ENCODE measurements around the gene LUZP2. TPM values are rescaled to one million over a fixed set of nuclear protein-coding genes. Genes with fewer than 3 reads are reported as not detected.

The LUZP2 gene
- total and polyA plus RNA-seq, 2 of the 8 experiments (the other 6 are each of a cell fraction or from before 2014, with no cell fraction given), result 0.79 to 1.5 TPM

DNA sequence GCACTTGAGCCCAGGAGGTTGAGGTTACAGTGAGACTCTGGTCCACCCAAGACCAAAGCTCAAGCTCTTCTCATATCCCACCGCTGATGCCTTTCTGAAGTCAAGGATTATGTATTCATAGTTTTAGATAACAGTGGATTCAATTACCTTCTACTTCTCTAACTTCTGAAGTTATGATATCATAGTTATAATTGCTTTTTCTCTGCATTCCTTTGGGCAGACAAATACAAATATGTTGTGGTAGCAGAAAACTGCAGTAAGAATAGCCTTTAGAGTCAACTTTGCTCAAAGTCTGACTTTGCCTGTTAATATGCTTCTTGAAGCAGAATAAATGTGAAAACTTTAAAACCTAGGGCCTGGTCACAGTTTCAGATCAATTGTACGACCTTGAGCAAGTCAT lies 94.4 kb downstream of the LUZP2 start:
- Histone ChIP-seq H3K23me2 (ENCODE audit: low read depth, low read length) (no peaks in the 10 kb centered on the region), H3K4me3 (ENCODE audit: extremely low read depth in 1 of 4, insufficient read depth in 2 of 4, low read depth in 3 of 4, low read length in 4 of 4) (no peak overlapping the region), H3K4me1 (replicated peaks in 1 of 4; ENCODE audit: control insufficient read depth in 3 of 4, insufficient read depth in 4 of 4, low read length in 3 of 4) (no peaks in the 10 kb centered on the region), H3K36me3 (ENCODE audit: control insufficient read depth in 2 of 4, insufficient read depth in 4 of 4, low read length in 3 of 4) (no peaks in the 10 kb centered on the region), H3K56ac (replicated peaks; ENCODE audit: insufficient read length, low read depth, low read length) (no peak overlapping the region), H2BK12ac (ENCODE audit: low read depth, low read length) (no peak overlapping the region), H4K91ac (replicated peaks; ENCODE audit: insufficient read length, low read length) (no peak overlapping the region), H2AFZ (ENCODE audit: low read length) (no peak overlapping the region), H4K5ac (ENCODE audit: insufficient read length, low read depth, low read length) (no peak overlapping the region), H3K27me3 (replicated peaks in 1 of 4; ENCODE audit: control insufficient read depth in 3 of 4, extremely low read depth in 1 of 4, insufficient read depth in 3 of 4, low read length in 3 of 4) (no peaks in the 10 kb centered on the region), H4K20me1 (replicated peaks in 1 of 2; ENCODE audit: control insufficient read depth in 1 of 2, insufficient read depth in 2 of 2, low read length in 2 of 2) (no peaks in the 10 kb centered on the region), H4K8ac (ENCODE audit: extremely low read depth, insufficient read depth, low read length) (no peak overlapping the region), H2BK20ac (ENCODE audit: low read length) (no peak overlapping the region), H3K4ac (replicated peaks; ENCODE audit: insufficient read length, low read depth, low read length) (no peak overlapping the region), H2BK15ac (ENCODE audit: low read length) (no peak overlapping the region), H3K18ac (ENCODE audit: extremely low read depth, low read length) (no peak overlapping the region), H3K9me3 (ENCODE audit: insufficient read depth in 2 of 2, low read depth in 1 of 2, low read length in 1 of 2) (no peaks in the 10 kb centered on the region), H3K9ac (replicated peaks in 1 of 4; ENCODE audit: extremely low read depth in 1 of 4, low read depth in 3 of 4, low read length in 3 of 4) (no peak overlapping the region), H3K4me2 (ENCODE audit: insufficient read depth in 1 of 2, low read depth in 2 of 2, low read length in 2 of 2) (no peak overlapping the region), H2BK5ac (ENCODE audit: low read depth, low read length) (no peak overlapping the region), H3K14ac (ENCODE audit: insufficient read length) (no peak overlapping the region), H3K79me1 (ENCODE audit: low read depth, low read length) (no peaks in the 10 kb centered on the region), H2AK5ac (ENCODE audit: low read depth, low read length) (no peak overlapping the region), H2BK120ac (replicated peaks; ENCODE audit: low read depth, low read length) (no peak overlapping the region), H3K79me2 (ENCODE audit: control insufficient read depth in 1 of 2, insufficient read depth in 2 of 2, low read length in 2 of 2) (no peaks in the 10 kb centered on the region), H3K23ac (ENCODE audit: insufficient read length) (no peak overlapping the region), H3K27ac (ENCODE audit: low read depth, low read length) (no peak overlapping the region)
- DNase-seq (ENCODE audit: low read depth in 1 of 2, low spot score in 2 of 2) (no peak), FAIRE-seq (no peak)
- WGBS, 2 experiments (ENCODE audit: extremely low coverage in 1 of 2, insufficient coverage in 1 of 2, insufficient read length in 1 of 2, insufficient replicate concordance in 2 of 2, low coverage in 1 of 2, low lambda C conversion rate in 2 of 2, missing lambda C conversion rate in 1 of 2), result 93% methylated on average over 2 of the region's 2 CpGs; no CpG with 5 or more reads in 1 of the 2 experiments
- CTCF ChIA-PET (ENCODE audit: partially characterized antibody), result no interaction called here
- POLR2A ChIA-PET (ENCODE audit: partially characterized antibody), result no interaction called here
- TF ChIP-seq SP4 (IDR thresholded peaks at IDR 0.05; ENCODE audit: low read length) (no peak), CBX5 (IDR thresholded peaks at IDR 0.05; ENCODE audit: low read depth, low read length) (no peak), PHF8 (conservative IDR thresholded peaks at IDR 0.05; ENCODE audit: low read depth, low read length) (no peak), CBX8 (IDR thresholded peaks at IDR 0.05; ENCODE audit: borderline replicate concordance, low read depth, low read length) (no peak), SP1 (IDR thresholded peaks at IDR 0.05; ENCODE audit: low read depth, low read length) (no peak), NRF1 (IDR thresholded peaks at IDR 0.05; ENCODE audit: low read depth, low read length) (no peak), GTF2F1 (IDR thresholded peaks at IDR 0.05; ENCODE audit: borderline replicate concordance, low read depth, low read length) (no peak), BCL11A (IDR thresholded peaks at IDR 0.05; ENCODE audit: low read depth in 2 of 2, low read length in 2 of 2) (no peak), TBP (IDR thresholded peaks at IDR 0.05; ENCODE audit: low read depth, low read length) (no peak)
- TF ChIP-seq, protein P1, sequence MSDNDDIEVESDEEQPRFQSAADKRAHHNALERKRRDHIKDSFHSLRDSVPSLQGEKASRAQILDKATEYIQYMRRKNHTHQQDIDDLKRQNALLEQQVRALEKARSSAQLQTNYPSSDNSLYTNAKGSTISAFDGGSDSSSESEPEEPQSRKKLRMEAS (IDR thresholded peaks at IDR 0.05), result no peak
- TF ChIP-seq, protein P2, sequence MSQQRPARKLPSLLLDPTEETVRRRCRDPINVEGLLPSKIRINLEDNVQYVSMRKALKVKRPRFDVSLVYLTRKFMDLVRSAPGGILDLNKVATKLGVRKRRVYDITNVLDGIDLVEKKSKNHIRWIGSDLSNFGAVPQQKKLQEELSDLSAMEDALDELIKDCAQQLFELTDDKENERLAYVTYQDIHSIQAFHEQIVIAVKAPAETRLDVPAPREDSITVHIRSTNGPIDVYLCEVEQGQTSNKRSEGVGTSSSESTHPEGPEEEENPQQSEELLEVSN (IDR thresholded peaks at IDR 0.05), result no peak
- TF ChIP-seq, protein P3, sequence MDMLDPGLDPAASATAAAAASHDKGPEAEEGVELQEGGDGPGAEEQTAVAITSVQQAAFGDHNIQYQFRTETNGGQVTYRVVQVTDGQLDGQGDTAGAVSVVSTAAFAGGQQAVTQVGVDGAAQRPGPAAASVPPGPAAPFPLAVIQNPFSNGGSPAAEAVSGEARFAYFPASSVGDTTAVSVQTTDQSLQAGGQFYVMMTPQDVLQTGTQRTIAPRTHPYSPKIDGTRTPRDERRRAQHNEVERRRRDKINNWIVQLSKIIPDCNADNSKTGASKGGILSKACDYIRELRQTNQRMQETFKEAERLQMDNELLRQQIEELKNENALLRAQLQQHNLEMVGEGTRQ (IDR thresholded peaks at IDR 0.05; ENCODE audit: low read length), result no peak

All from H1 (cell line).